Mesendoderm (in vitro differentiated cells): ENCODE data around the gene TAAR1. TPM values are rescaled to one million over a fixed set of nuclear protein-coding genes. Genes with fewer than 3 reads are reported as not detected.
A peak's percentile ranks its signal among the peaks of the same experiment; 100 is the strongest.
"Not testable (repeated sequence)": the region's sequence is repeated elsewhere in the genome, so short reads cannot be mapped to it uniquely, and the experiment has no call there.

Experiments
- DNase-seq: peaks from one replicate; pipeline ENCODE4 v3.0.0; 2013
- H2AK5ac ChIP-seq: 2 replicates; pipeline ENCODE4 v1.6.1; 2013; ENCODE audit warnings: low read length, inconsistent platforms
- H2BK120ac ChIP-seq: 2 replicates; pipeline ENCODE4 v1.6.1; 2013; ENCODE audit warnings: low read depth, mild to moderate bottlenecking, low read length, moderate library complexity, mixed read lengths
- H2BK15ac ChIP-seq: replicated peaks from 2 replicates; pipeline ENCODE4 v1.6.1; 2013; ENCODE audit warnings: low read depth, mild to moderate bottlenecking, moderate library complexity
- H2BK5ac ChIP-seq: 2 replicates; pipeline ENCODE4 v1.6.1; 2013; ENCODE audit warnings: low read length, inconsistent platforms
- H3K18ac ChIP-seq: 2 replicates; pipeline ENCODE4 v1.6.1; 2013; ENCODE audit warnings: mild to moderate bottlenecking, low read length, mixed read lengths
- H3K23ac ChIP-seq: one replicate; pipeline ENCODE4 v1.6.1; 2013; ENCODE audit warnings: low read length
- H3K27ac ChIP-seq: 2 replicates; pipeline ENCODE4 v1.5.1; 2013; ENCODE audit warnings: low read depth, mild to moderate bottlenecking, inconsistent platforms, low read length, moderate library complexity
- H3K27me3 ChIP-seq: 2 replicates; pipeline ENCODE4 v1.6.1; 2013; ENCODE audit warnings: low read length, control low read depth, mild to moderate bottlenecking, inconsistent platforms; ENCODE audit not compliant: insufficient read depth, poor library complexity
- H3K36me3 ChIP-seq: 2 replicates; pipeline ENCODE4 v1.6.1; 2013; ENCODE audit warnings: low read length, inconsistent platforms; ENCODE audit not compliant: control insufficient read depth, insufficient read depth
- H3K4ac ChIP-seq: one replicate; pipeline ENCODE4 v1.6.1; 2013; ENCODE audit warnings: low read depth, mild to moderate bottlenecking, low read length, moderate library complexity
- H3K4me1 ChIP-seq: 2 replicates; pipeline ENCODE4 v1.6.1; 2013; ENCODE audit warnings: low read depth, low read length, inconsistent platforms; ENCODE audit not compliant: control insufficient read depth
- H3K4me2 ChIP-seq: 2 replicates; pipeline ENCODE4 v1.6.1; 2013; ENCODE audit warnings: low read length
- H3K4me3 ChIP-seq: 2 replicates; pipeline ENCODE4 v1.5.1; 2013; ENCODE audit warnings: mild to moderate bottlenecking, low read length
- H3K56ac ChIP-seq: one replicate; pipeline ENCODE4 v1.6.1; 2013; ENCODE audit warnings: low read length
- H3K79me1 ChIP-seq: 2 replicates; pipeline ENCODE4 v1.6.1; 2013; ENCODE audit warnings: low read length, inconsistent platforms
- H3K79me2 ChIP-seq: 2 replicates; pipeline ENCODE4 v1.6.1; 2013; ENCODE audit warnings: mild to moderate bottlenecking, low read length; ENCODE audit not compliant: control insufficient read depth, insufficient read depth
- H3K9ac ChIP-seq: 2 replicates; pipeline ENCODE4 v1.6.1; 2013; ENCODE audit warnings: low read length, inconsistent platforms
- H4K5ac ChIP-seq: one replicate; pipeline ENCODE4 v1.6.1; 2013; ENCODE audit warnings: low read length
- H4K8ac ChIP-seq: one replicate; pipeline ENCODE4 v1.6.1; 2013; ENCODE audit warnings: low read depth, mild to moderate bottlenecking, control low read depth, low read length, moderate library complexity
- WGBS: extraction: QIAGEN DNeasy Blood & Tissue Kit; methylation state at CpG from one replicate; pipeline ENCODE4 v1.1.7; 2013; ENCODE audit warnings: low lambda C conversion rate, missing lambda C conversion rate; ENCODE audit not compliant: insufficient coverage; ENCODE audit errors: extremely low coverage; 5-methylcytosine and 5-hydroxymethylcytosine counted together
- polyA plus RNA-seq, 2 experiments: library from polyadenylated mRNA; stranded (reverse); fragments of 200-250 nt; gene quantifications; one replicate each; pipeline ENCODE4 v1.2.3, GENCODE V29; 2013

Gene TAAR1
- not detected for polyA plus RNA-seq (2013, experiment 1 of 2)
- polyA plus RNA-seq (2013, experiment 2 of 2) = not detected

- H3K4me3 ChIP-seq = no peak within 1 kb of the TSS
- H3K4ac ChIP-seq = no peak within 1 kb of the TSS
- H3K56ac ChIP-seq = no peak within 1 kb of the TSS
- no peaks in the 10 kb centered on the region for H3K36me3 ChIP-seq
- no peaks in the 10 kb centered on the region for H3K79me1 ChIP-seq
- no peak within 1 kb of the TSS for H2BK5ac ChIP-seq
- H3K4me1 ChIP-seq = no peaks in the 10 kb centered on the region
- no peak within 1 kb of the TSS for H2AK5ac ChIP-seq
- no peak within 1 kb of the TSS for H2BK15ac ChIP-seq
- no peaks in the 10 kb centered on the region for H3K27me3 ChIP-seq
- no peak within 1 kb of the TSS for H3K23ac ChIP-seq
- no peak within 1 kb of the TSS for H3K18ac ChIP-seq
- H3K27ac ChIP-seq = no peak within 1 kb of the TSS
- H3K4me2 ChIP-seq = no peak within 1 kb of the TSS
- no peak for DNase-seq
- no peak within 1 kb of the TSS for H2BK120ac ChIP-seq
- no peaks in the 10 kb centered on the region for H3K79me2 ChIP-seq
- H4K8ac ChIP-seq = no peak within 1 kb of the TSS
- no peak within 1 kb of the TSS for H3K9ac ChIP-seq
- H4K5ac ChIP-seq = no peak within 1 kb of the TSS
- WGBS = no CpG with 5 or more reads among the region's 3 CpGs
These were observed at the start of gene TAAR1 for GRCh38 chr6:132659082-132659481. TSS of gene TAAR1 (minus strand) at chr6:132659182. CDS start at chr6:132646003, 13,179 bp downstream.

GRCh38 chr6:132708771-132709170 is 49.8 kb upstream of the TAAR1 start:
- no peak overlapping the region for H3K9ac ChIP-seq
- H3K23ac ChIP-seq = no peak overlapping the region
- no peak overlapping the region for H3K56ac ChIP-seq
- WGBS = 100% methylated on average over 2 of the region's 3 CpGs
- no peaks in the 10 kb centered on the region for H3K79me2 ChIP-seq
- H4K5ac ChIP-seq = no peak overlapping the region
- H3K4me1 ChIP-seq = no peaks in the 10 kb centered on the region
- no peak overlapping the region for H4K8ac ChIP-seq
- no peak overlapping the region for H3K4me3 ChIP-seq
- no peak overlapping the region for H3K18ac ChIP-seq
- no peak overlapping the region for H3K27ac ChIP-seq
- peak; percentile 19 for DNase-seq
- no peak overlapping the region for H2BK15ac ChIP-seq
- H2BK120ac ChIP-seq = no peak overlapping the region
- H3K79me1 ChIP-seq = no peaks in the 10 kb centered on the region
- no peak overlapping the region for H3K4ac ChIP-seq
- H3K27me3 ChIP-seq = no peaks in the 10 kb centered on the region
- H3K4me2 ChIP-seq = no peak overlapping the region
- no peaks in the 10 kb centered on the region for H3K36me3 ChIP-seq
- H2BK5ac ChIP-seq = no peak overlapping the region
- no peak overlapping the region for H2AK5ac ChIP-seq

GRCh38 chr6:132708002-132708401 is 49.0 kb upstream of the TAAR1 start:
- Histone ChIP-seq H3K36me3 (no peaks in the 10 kb centered on the region), H3K4ac (no peak overlapping the region), H3K79me2 (no peaks in the 10 kb centered on the region), H2BK120ac (no peak overlapping the region), H3K4me3 (no peak overlapping the region), H3K27ac (no peak overlapping the region), H3K79me1 (no peaks in the 10 kb centered on the region), H3K9ac (no peak overlapping the region), H3K27me3 (no peaks in the 10 kb centered on the region), H2BK15ac (no peak overlapping the region), H2BK5ac (no peak overlapping the region), H3K56ac (no peak overlapping the region), H3K23ac (no peak overlapping the region), H3K4me2 (no peak overlapping the region), H3K4me1 (no peaks in the 10 kb centered on the region), H3K18ac (no peak overlapping the region), H2AK5ac (no peak overlapping the region), H4K8ac (no peak overlapping the region), H4K5ac (no peak overlapping the region)
- DNase-seq = no peak

GRCh38 chr6:132706756-132707155 is 47.8 kb upstream of the TAAR1 start:
- not testable (repeated sequence) for H3K79me1 ChIP-seq, H3K4me2 ChIP-seq
- no CpG with 5 or more reads among the region's 4 CpGs for WGBS

GRCh38 chr6:132703936-132704335 is 45.0 kb upstream of the TAAR1 start:
- Histone ChIP-seq H3K4ac (no peak overlapping the region), H4K5ac (no peak overlapping the region), H2AK5ac (no peak overlapping the region), H3K36me3 (no peaks in the 10 kb centered on the region), H3K23ac (no peak overlapping the region), H3K4me1 (no peaks in the 10 kb centered on the region), H3K79me1 (no peaks in the 10 kb centered on the region), H3K79me2 (no peaks in the 10 kb centered on the region), H3K27ac (no peak overlapping the region), H4K8ac (no peak overlapping the region), H3K56ac (no peak overlapping the region), H3K27me3 (no peaks in the 10 kb centered on the region), H3K9ac (no peak overlapping the region), H3K4me2 (no peak overlapping the region), H3K4me3 (no peak overlapping the region), H2BK15ac (no peak overlapping the region), H2BK5ac (no peak overlapping the region), H3K18ac (no peak overlapping the region), H2BK120ac (no peak overlapping the region)
- DNase-seq = no peak

More at GRCh38 chr6:132706756-132707155, 47.8 kb upstream of the TAAR1 start:
- not testable (repeated sequence) for H3K36me3 ChIP-seq, DNase-seq, H3K4me3 ChIP-seq, H2AK5ac ChIP-seq, H2BK120ac ChIP-seq, H3K4me1 ChIP-seq, H3K9ac ChIP-seq, H3K23ac ChIP-seq, H3K56ac ChIP-seq, H3K79me2 ChIP-seq, H4K8ac ChIP-seq, H4K5ac ChIP-seq, H2BK5ac ChIP-seq, H3K27ac ChIP-seq, H3K4ac ChIP-seq, H2BK15ac ChIP-seq, H3K18ac ChIP-seq, H3K27me3 ChIP-seq

- no peak overlapping the region for H2BK5ac ChIP-seq
- H3K23ac ChIP-seq = no peak overlapping the region
- no peaks in the 10 kb centered on the region for H3K36me3 ChIP-seq
- H3K79me2 ChIP-seq = no peaks in the 10 kb centered on the region
- no peak overlapping the region for H3K9ac ChIP-seq
- DNase-seq = no peak
- H3K18ac ChIP-seq = no peak overlapping the region
- no peak overlapping the region for H3K27ac ChIP-seq
- H4K8ac ChIP-seq = no peak overlapping the region
- no peak overlapping the region for H2AK5ac ChIP-seq
- no peak overlapping the region for H3K4ac ChIP-seq
- no peaks in the 10 kb centered on the region for H3K27me3 ChIP-seq
- WGBS = no CpG with 5 or more reads among the region's 1 CpG
- no peak overlapping the region for H3K56ac ChIP-seq
- no peak overlapping the region for H4K5ac ChIP-seq
- H2BK120ac ChIP-seq = no peak overlapping the region
- H3K79me1 ChIP-seq = no peaks in the 10 kb centered on the region
- H3K4me2 ChIP-seq = no peak overlapping the region
- H3K4me1 ChIP-seq = no peaks in the 10 kb centered on the region
- H3K4me3 ChIP-seq = no peak overlapping the region
- no peak overlapping the region for H2BK15ac ChIP-seq
These were observed 39.6 kb upstream of the TAAR1 start for GRCh38 chr6:132698608-132699007.
